ENCODE data around the gene PARP3. TPM values are rescaled to one million over a fixed set of nuclear protein-coding genes. Genes with fewer than 3 reads are reported as not detected.
A peak's percentile ranks its signal among the peaks of the same experiment; 100 is the strongest.

Gene PARP3
- total and polyA plus RNA-seq, 9 of the 15 experiments (the other 6 are each of a cell fraction or from before 2014, with no cell fraction given), result 0.46 to 6.6 (median 4.5) TPM

DNA sequence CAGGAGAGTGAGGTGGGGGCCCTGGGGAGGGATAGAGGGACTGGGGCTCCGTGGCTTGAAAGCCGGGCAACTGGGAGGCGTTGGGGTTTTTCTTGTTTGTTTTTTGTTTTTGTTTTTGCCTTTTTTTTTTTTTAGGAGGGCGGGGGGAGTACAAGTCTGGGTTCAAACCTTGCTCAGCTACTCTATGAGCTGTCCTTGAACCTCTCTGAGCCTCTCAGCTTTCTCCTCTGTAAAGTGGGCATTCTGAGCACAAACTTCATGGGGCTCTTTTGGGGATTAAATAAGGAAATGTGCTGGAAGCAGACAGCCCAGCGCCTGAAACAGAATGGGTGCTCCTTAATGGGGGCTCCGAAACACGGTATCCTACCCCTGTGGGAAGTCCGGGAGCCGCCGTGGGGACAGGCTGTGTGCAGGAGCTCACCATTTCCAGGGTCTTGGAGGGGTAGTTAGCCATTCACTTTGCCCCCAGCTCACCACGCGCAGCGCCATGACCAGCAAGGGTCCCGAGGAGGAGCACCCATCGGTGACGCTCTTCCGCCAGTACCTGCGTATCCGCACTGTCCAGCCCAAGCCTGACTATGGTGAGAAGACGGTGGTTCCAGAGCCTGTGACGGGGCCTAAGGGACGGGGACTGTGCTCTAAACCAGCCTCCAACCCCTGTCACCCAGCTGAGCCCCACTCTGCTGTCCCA lies 41.6 kb downstream of the PARP3 start (continued):
- TF ChIP-seq SMARCE1 (IDR thresholded peaks at IDR 0.05) (0 out of 2 replicates have a peak, but pooled peaks have one; percentile 11), NONO (IDR thresholded peaks at IDR 0.05; ENCODE audit: low read depth in 2 of 2, low read length in 1 of 2) (0 out of 4 replicates have a peak, but pooled peaks of 1 of the 2 experiments have one; percentile 29), ZNF384 (IDR thresholded peaks at IDR 0.05; ENCODE audit: low read depth, low read length) (peak; percentile 57), NR2C2 (CRISPR knock-in tag; IDR thresholded peaks at IDR 0.05) (no peak), NR2C2 (tag; IDR thresholded peaks at IDR 0.05) (peak; percentile 71), SMARCA4 (IDR thresholded peaks at IDR 0.05) (0 out of 2 replicates have a peak, but pooled peaks have one; percentile 21), TAF9B (IDR thresholded peaks at IDR 0.05; ENCODE audit: partially characterized antibody) (peak; percentile 26), FOXK2 (conservative IDR thresholded peaks at IDR 0.05 in 1 of 2, IDR thresholded peaks at IDR 0.05 in 1 of 2; ENCODE audit: low read depth in 2 of 2) (0 out of 4 replicates have a peak, but pooled peaks have one; percentile 17 to 18), ZBTB7A (IDR thresholded peaks at IDR 0.05; ENCODE audit: borderline replicate concordance, control insufficient read depth, low read depth, low read length) (peak; percentile 32; the same call in 1 of the 2 replicates), ZNF282 (CRISPR knock-in tag; IDR thresholded peaks at IDR 0.05) (no peak), PML (IDR thresholded peaks at IDR 0.05; ENCODE audit: low read length) (no peak; the same call in 1 of the 2 replicates), NFIC (IDR thresholded peaks at IDR 0.05) (0 out of 2 replicates have a peak, but pooled peaks have one; percentile 23), NBN (IDR thresholded peaks at IDR 0.05; ENCODE audit: low read depth) (0 out of 2 replicates have a peak, but pooled peaks have one; percentile 3), ZNF3 (CRISPR knock-in tag; IDR thresholded peaks at IDR 0.05) (no peak), TAF1 (IDR thresholded peaks at IDR 0.05; ENCODE audit: control insufficient read depth, extremely low read depth, insufficient read depth, low read length, severe bottlenecking) (peak; percentile 7)
- TF ChIP-seq, protein P1, sequence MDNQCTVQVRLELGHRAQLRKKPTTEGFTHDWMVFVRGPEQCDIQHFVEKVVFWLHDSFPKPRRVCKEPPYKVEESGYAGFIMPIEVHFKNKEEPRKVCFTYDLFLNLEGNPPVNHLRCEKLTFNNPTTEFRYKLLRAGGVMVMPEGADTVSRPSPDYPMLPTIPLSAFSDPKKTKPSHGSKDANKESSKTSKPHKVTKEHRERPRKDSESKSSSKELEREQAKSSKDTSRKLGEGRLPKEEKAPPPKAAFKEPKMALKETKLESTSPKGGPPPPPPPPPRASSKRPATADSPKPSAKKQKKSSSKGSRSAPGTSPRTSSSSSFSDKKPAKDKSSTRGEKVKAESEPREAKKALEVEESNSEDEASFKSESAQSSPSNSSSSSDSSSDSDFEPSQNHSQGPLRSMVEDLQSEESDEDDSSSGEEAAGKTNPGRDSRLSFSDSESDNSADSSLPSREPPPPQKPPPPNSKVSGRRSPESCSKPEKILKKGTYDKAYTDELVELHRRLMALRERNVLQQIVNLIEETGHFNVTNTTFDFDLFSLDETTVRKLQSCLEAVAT (IDR thresholded peaks at IDR 0.05), result peak; percentile 59 to 67; a peak in 2 of 4 replicates
- TF ChIP-seq, protein P2, sequence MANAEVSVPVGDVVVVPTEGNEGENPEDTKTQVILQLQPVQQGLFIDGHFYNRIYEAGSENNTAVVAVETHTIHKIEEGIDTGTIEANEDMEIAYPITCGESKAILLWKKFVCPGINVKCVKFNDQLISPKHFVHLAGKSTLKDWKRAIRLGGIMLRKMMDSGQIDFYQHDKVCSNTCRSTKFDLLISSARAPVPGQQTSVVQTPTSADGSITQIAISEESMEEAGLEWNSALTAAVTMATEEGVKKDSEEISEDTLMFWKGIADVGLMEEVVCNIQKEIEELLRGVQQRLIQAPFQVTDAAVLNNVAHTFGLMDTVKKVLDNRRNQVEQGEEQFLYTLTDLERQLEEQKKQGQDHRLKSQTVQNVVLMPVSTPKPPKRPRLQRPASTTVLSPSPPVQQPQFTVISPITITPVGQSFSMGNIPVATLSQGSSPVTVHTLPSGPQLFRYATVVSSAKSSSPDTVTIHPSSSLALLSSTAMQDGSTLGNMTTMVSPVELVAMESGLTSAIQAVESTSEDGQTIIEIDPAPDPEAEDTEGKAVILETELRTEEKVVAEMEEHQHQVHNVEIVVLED (CRISPR knock-in tag; IDR thresholded peaks at IDR 0.05), result no peak
